Activated naive CD4-positive, alpha-beta T cell treated with anti-CD3 and anti-CD28 coated beads for 36 hours (primary cell): ENCODE measurements around the gene ACAD8. TPM values are rescaled to one million over a fixed set of nuclear protein-coding genes. Genes with fewer than 3 reads are reported as not detected.
"Not testable (repeated sequence)": the region's sequence is repeated elsewhere in the genome, so short reads cannot be mapped to it uniquely, and the experiment has no call there.

ENCODE experiments used
- CTCF ChIA-PET: fragments of 350-600 bp; sonication (Branson Sonifier 250); formaldehyde crosslinking; loops from one replicate; lab custom pipeline; 2021; ENCODE audit warnings: antibody characterized with exemption; lab: Charles Lee
- DNase-seq: peaks from one replicate; pipeline ENCODE4 v3.0.0-alpha.2; 2020
- H3K27ac Mint-ChIP-seq: one replicate; pipeline ENCODE4 v1.8.0; 2021; ENCODE audit warnings: mild to moderate bottlenecking, mixed read lengths
- H3K27me3 Mint-ChIP-seq: one replicate; pipeline ENCODE4 v1.8.0; 2021; ENCODE audit warnings: low read depth, mixed read lengths
- H3K36me3 Mint-ChIP-seq: one replicate; pipeline ENCODE4 v1.8.0; 2021; ENCODE audit warnings: low read depth, mixed read lengths
- H3K4me1 Mint-ChIP-seq: one replicate; pipeline ENCODE4 v1.8.0; 2021; ENCODE audit warnings: low read depth, mixed read lengths
- H3K4me3 Mint-ChIP-seq: one replicate; pipeline ENCODE4 v1.8.0; 2021; ENCODE audit warnings: mild to moderate bottlenecking, moderate library complexity, mixed read lengths
- H3K9me3 Mint-ChIP-seq: one replicate; pipeline ENCODE4 v1.8.0; 2021; ENCODE audit warnings: mixed read lengths
- intact Hi-C: fragments of 100-400 bp; cut with micrococcal nuclease; formaldehyde crosslinking; loops from one replicate; pipeline ENCODE4 v1.15.1; 2023
- total RNA-seq, 2 experiments: library from RNA; stranded (reverse); gene quantifications; one replicate each; pipeline ENCODE4 v1.2.3, GENCODE V29; 2021

Gene ACAD8
- total RNA-seq, 2 experiments from 2014 or later: 14.8 to 17.6 TPM

DNA sequence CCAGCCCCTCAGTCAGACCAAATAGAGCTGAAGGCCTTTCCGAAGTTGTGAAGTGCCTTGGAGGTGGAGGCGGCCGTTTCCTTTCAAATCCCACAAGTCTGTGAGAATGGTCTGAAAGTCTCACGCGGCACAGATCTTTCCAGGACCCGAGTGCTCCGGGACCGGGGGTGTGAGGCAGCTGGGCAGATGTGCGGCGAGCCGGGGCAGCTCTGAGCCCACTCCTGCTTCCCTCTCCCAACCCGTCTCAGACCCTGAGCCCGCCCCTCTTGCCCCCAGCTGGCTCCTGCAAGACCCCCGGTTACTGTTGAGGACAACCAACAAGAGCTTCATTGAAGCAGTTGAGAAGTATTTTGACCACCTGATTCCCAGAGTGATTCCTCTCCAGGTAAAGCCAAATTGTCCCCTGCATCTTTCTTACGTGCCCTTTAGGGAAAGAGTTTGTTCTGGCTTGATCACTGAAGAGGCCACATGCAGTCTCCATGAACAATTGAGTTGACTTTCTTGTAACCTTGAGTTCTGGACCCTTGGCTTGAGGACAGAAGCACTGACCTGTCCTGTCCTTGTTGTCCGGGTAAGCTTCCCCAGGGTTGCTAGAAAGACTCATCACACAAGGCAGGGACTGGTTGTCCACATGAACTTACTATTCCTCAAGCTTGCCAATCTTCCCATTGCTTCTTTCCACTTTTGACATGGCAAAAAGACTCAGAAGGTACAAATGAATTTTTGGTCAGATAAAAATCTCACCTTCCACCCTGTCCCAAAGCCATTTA lies 30.3 kb downstream of the ACAD8 start:
- Mint-ChIP-seq H3K27ac (no peak overlapping the region), H3K4me1 (peaks cover 3% of the 10 kb centered on the region), H3K9me3 (no peaks in the 10 kb centered on the region), H3K36me3 (peaks cover 18% of the 10 kb centered on the region), H3K27me3 (no peaks in the 10 kb centered on the region), H3K4me3 (no peak overlapping the region)
- CTCF ChIA-PET: no interaction called here
- intact Hi-C loops: no loop called here
- no peak for DNase-seq

DNA sequence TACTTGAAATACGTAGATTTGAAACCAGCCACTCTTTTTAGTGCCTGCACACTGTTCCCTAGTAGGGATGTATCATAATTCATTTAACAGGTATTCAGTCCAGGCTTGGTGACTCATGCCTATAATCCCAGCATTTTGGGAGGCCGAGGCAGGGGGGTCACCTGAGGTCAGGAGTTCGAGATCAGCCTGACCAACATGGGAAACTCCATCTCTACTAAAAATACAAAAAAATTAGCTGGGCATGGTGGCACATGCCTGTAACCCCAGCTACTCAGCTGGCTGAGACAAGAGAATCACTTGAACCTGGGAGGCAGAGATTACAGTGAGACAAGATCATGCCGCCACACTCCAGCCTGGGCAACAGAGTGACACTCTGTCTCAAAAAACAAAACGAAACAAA lies 31.0 kb downstream of the ACAD8 start:
- H3K9me3 Mint-ChIP-seq, H3K27me3 Mint-ChIP-seq, DNase-seq, intact Hi-C loops, CTCF ChIA-PET, H3K4me1 Mint-ChIP-seq, H3K4me3 Mint-ChIP-seq, H3K27ac Mint-ChIP-seq: not testable (repeated sequence)
- peaks cover 16% of the 10 kb centered on the region for H3K36me3 Mint-ChIP-seq

- Mint-ChIP-seq H3K4me3 (no peak overlapping the region), H3K27ac (no peak overlapping the region), H3K9me3 (no peaks in the 10 kb centered on the region), H3K27me3 (no peaks in the 10 kb centered on the region), H3K36me3 (peaks cover 17% of the 10 kb centered on the region), H3K4me1 (no peaks in the 10 kb centered on the region)
- CTCF ChIA-PET: no interaction called here
- intact Hi-C loops: no loop called here
- no peak for DNase-seq
These were observed 34.2 kb downstream of the ACAD8 start for GRCh38 chr11:134287561-134287960.

GRCh38 chr11:134288486-134288885 lies 35.1 kb downstream of the ACAD8 start:
- H3K27me3 Mint-ChIP-seq: no peaks in the 10 kb centered on the region
- no peak for DNase-seq
- no peaks in the 10 kb centered on the region for H3K9me3 Mint-ChIP-seq
- H3K4me3 Mint-ChIP-seq: no peak overlapping the region
- intact Hi-C loops: no loop called here
- no peaks in the 10 kb centered on the region for H3K4me1 Mint-ChIP-seq
- peaks cover 21% of the 10 kb centered on the region for H3K36me3 Mint-ChIP-seq
- H3K27ac Mint-ChIP-seq: no peak overlapping the region
- CTCF ChIA-PET: no interaction called here

GRCh38 chr11:134289167-134289566 lies 35.8 kb downstream of the ACAD8 start:
- no peak for DNase-seq
- H3K27me3 Mint-ChIP-seq: no peaks in the 10 kb centered on the region
- peaks cover 14% of the 10 kb centered on the region for H3K36me3 Mint-ChIP-seq
- H3K4me1 Mint-ChIP-seq: no peaks in the 10 kb centered on the region
- CTCF ChIA-PET: no interaction called here
- no peaks in the 10 kb centered on the region for H3K9me3 Mint-ChIP-seq
- H3K4me3 Mint-ChIP-seq: no peak overlapping the region
- intact Hi-C loops: no loop called here
- no peak overlapping the region for H3K27ac Mint-ChIP-seq

DNA sequence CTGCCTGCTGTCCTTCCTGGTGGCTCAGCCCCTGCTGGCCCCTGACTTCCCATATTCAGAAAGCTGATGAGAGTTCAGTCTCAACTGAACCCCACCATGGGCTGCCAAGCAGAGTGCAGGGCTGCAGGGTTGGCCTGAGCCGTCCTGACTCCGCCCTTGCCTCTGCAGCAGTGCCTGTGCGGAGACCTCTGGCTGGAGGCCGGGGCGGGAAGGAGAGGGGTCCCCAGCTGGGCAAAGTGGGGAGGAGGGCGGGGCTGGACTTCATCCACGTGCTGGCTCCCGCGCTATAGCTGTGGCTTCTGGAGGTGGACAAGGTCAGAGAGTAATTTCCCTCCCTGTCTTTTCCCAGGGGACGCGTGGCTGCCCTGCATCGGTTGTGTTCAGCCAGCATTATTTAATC lies 36.4 kb downstream of the ACAD8 start:
- Mint-ChIP-seq H3K4me1 (no peaks in the 10 kb centered on the region), H3K4me3 (no peak overlapping the region), H3K36me3 (peaks cover 17% of the 10 kb centered on the region), H3K27ac (no peak overlapping the region), H3K27me3 (no peaks in the 10 kb centered on the region), H3K9me3 (no peaks in the 10 kb centered on the region)
- CTCF ChIA-PET: no interaction called here
- intact Hi-C loops: no loop called here
- no peak for DNase-seq

DNA sequence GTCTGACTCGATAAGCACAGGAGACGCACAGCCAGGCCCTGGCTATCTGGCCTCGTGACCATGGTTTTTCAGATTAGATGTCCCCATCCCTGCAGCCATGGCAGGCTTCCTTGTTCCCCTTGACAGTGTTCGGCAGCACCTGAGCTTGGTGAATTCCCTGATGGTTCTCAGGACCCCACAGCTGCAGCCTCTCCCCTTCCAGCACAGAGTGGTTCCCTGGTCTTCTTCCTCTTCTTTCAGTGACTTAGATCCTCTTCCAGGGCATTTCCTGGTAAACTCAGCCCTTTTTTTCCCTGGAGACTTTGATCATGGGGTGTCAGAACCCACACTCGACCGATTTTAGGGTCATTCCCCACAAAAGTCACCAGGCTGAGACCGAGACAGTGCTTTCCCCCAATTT lies 37.3 kb downstream of the ACAD8 start:
- H3K4me3 Mint-ChIP-seq: no peak overlapping the region
- H3K27ac Mint-ChIP-seq: no peak overlapping the region
- H3K4me1 Mint-ChIP-seq: no peaks in the 10 kb centered on the region
- peaks cover 12% of the 10 kb centered on the region for H3K36me3 Mint-ChIP-seq
- no peaks in the 10 kb centered on the region for H3K9me3 Mint-ChIP-seq
- no peaks in the 10 kb centered on the region for H3K27me3 Mint-ChIP-seq
- no peak for DNase-seq
- intact Hi-C loops: no loop called here
- CTCF ChIA-PET: no interaction called here

DNA sequence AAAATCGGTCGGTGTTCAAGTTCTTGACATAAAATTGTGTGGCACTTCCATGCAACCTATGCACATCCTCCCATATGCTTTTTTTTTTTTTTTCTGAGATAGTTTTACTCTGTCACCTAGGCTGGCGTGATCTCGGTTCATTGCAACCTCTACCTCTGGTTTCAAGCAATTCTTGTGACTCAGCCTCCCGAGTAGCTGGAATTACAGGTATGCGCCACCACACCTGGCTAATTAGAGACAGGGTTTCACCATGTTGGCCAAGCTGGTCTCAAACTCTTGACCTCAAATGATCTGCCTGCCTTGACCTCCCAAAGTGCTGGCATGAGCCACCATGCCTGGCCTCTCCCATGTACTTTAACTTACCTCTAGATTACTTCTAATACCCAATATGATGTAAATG lies 37.8 kb downstream of the ACAD8 start:
- Mint-ChIP-seq H3K36me3 (peaks cover 13% of the 10 kb centered on the region), H3K4me3 (no peak overlapping the region), H3K27me3 (no peaks in the 10 kb centered on the region), H3K4me1 (no peaks in the 10 kb centered on the region), H3K27ac (no peak overlapping the region), H3K9me3 (no peaks in the 10 kb centered on the region)
- intact Hi-C loops: no loop called here
- CTCF ChIA-PET: no interaction called here
- no peak for DNase-seq

DNA sequence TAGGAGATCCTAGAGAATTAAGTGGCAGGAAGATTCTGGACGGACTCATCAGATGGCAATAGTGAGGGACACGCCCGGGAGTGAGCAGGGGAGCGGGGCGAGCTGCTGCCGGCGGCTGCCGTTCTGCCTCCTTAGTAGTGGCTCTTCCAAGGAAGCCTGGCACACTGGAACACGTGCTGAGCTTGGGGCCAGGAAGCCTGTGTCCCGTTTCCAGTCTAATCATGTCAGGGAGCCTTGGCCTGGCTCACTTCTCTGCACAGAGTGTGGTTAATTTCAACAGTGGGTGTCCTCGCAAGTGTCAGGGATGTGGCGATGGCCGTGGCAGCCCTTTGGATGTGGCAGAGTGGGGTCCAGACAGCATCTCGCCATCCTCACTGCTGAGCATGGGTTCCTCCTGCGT lies 39.3 kb downstream of the ACAD8 start:
- peaks cover 13% of the 10 kb centered on the region for H3K36me3 Mint-ChIP-seq
- DNase-seq: no peak
- no peak overlapping the region for H3K27ac Mint-ChIP-seq
- H3K9me3 Mint-ChIP-seq: no peaks in the 10 kb centered on the region
- no peak overlapping the region for H3K4me3 Mint-ChIP-seq
- no peaks in the 10 kb centered on the region for H3K27me3 Mint-ChIP-seq
- CTCF ChIA-PET: no interaction called here
- intact Hi-C loops: no loop called here
- H3K4me1 Mint-ChIP-seq: no peaks in the 10 kb centered on the region

GRCh38 chr11:134293119-134294113 lies 40.0 kb downstream of the ACAD8 start:
- intact Hi-C loops: no loop called here
- DNase-seq: no peak
- CTCF ChIA-PET: no interaction called here
- peaks cover 16% of the 10 kb centered on the region for H3K36me3 Mint-ChIP-seq
- H3K4me1 Mint-ChIP-seq: no peaks in the 10 kb centered on the region
- H3K9me3 Mint-ChIP-seq: no peaks in the 10 kb centered on the region
- no peak overlapping the region for H3K27ac Mint-ChIP-seq
- H3K4me3 Mint-ChIP-seq: no peak overlapping the region
- H3K27me3 Mint-ChIP-seq: no peaks in the 10 kb centered on the region

GRCh38 chr11:134294664-134295063 lies 41.3 kb downstream of the ACAD8 start:
- H3K4me1 Mint-ChIP-seq: no peaks in the 10 kb centered on the region
- peaks cover 19% of the 10 kb centered on the region for H3K36me3 Mint-ChIP-seq
- H3K9me3 Mint-ChIP-seq: no peaks in the 10 kb centered on the region
- no peaks in the 10 kb centered on the region for H3K27me3 Mint-ChIP-seq
- intact Hi-C loops: no loop called here
- DNase-seq: no peak
- H3K27ac Mint-ChIP-seq: no peak overlapping the region
- H3K4me3 Mint-ChIP-seq: no peak overlapping the region
- CTCF ChIA-PET: no interaction called here

GRCh38 chr11:134312223-134312622 lies 58.9 kb downstream of the ACAD8 start:
- no peaks in the 10 kb centered on the region for H3K4me1 Mint-ChIP-seq
- H3K4me3 Mint-ChIP-seq: no peak overlapping the region
- intact Hi-C loops: no loop called here
- no peaks in the 10 kb centered on the region for H3K27me3 Mint-ChIP-seq
- no peak for DNase-seq
- no peak overlapping the region for H3K27ac Mint-ChIP-seq
- peaks cover 6% of the 10 kb centered on the region for H3K9me3 Mint-ChIP-seq
- H3K36me3 Mint-ChIP-seq: peaks cover 9% of the 10 kb centered on the region
- CTCF ChIA-PET: interaction anchor here (2.3 kb wide), 1 partner anchor 50 kb away, joined by 6 read pairs; no protein-coding TSS in a partner anchor
